HG02938 (cell line): Measurements from ENCODE around the gene AUH.

Source experiments
- ATAC-seq: cut with Tn5 transposase; IDR thresholded peaks from one replicate; pipeline ENCODE4 v1.9.1; 2021; ENCODE audit warnings: mild to moderate bottlenecking, moderate library complexity; ENCODE audit not compliant: unreplicated experiment

AUH gene

DNA sequence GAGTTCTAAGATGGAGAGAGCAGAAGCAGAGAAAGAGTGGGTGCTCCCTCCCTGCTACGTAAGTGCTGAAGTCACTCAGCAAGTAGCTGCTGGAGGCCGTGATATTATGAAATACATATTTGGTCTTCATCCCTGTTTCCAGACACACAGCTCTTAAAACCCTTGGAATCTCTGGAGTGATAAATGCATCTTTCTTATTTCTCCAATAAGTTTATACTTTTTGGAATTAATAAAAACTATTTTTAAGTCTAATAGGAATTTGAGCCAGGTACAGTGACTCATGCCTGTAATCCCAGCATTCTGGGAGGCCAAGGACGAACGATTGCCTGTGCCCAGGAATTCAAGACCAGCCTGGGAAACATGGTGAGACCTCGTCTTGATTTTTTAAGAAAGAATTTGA lies 60.6 kb downstream of the AUH start:
- no peak for ATAC-seq

DNA sequence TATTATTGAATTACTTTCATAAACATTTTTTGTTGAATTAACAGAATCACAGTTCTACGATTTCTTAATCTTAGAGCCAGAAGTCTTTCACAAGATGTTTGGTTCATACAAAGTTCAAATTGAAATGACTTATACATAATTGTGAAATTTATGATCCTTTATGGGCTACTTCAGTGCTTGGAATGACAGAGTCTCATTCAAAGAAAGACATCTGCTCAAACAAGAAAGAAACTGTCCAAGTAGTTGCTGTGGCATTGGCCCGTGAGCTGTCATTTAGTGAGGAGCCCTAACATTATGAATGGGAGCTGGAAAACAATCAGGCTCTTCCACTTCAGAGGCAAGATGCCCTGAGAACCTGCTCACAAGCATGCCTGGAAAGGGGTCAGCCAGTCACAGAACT lies 63.4 kb downstream of the AUH start:
- ATAC-seq, result no peak

DNA sequence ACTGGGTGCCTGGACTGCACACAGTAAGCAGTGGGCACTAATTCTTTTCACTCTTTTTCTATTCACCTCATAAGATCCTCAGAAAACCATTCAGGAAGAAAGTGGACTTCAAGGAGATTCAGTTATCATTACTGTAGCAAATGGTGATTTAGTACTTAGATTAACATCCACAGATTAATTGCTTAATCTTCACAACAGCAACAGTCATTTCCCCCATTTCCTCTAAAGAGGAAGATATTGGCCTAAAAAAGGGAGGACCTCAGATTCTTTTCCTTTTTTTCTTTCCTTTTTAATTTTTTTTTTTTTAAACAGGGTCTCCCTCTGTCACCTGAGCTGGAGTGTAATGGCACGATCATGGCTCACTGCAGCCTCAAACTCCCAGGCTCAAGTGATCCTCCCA lies 64.4 kb downstream of the AUH start:
- ATAC-seq, result no peak

DNA sequence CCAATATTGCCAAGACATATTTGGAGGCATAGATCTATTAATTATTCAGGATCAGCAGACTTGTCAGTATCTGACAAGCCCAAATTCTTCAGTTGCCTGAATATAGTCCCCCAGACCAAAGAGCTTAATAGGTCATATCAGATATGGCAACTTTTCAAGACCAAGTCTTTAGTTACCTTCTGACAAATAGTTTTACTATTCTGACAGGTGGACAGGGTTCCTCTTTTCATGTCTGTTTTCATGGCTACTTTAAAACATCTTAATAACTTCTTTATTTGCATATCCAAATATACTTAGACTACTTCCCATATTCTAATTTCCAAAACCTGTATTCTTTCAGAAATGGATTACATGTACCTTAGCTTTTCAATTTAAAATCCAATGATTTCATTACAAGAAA lies 65.4 kb downstream of the AUH start:
- ATAC-seq, result no peak

DNA sequence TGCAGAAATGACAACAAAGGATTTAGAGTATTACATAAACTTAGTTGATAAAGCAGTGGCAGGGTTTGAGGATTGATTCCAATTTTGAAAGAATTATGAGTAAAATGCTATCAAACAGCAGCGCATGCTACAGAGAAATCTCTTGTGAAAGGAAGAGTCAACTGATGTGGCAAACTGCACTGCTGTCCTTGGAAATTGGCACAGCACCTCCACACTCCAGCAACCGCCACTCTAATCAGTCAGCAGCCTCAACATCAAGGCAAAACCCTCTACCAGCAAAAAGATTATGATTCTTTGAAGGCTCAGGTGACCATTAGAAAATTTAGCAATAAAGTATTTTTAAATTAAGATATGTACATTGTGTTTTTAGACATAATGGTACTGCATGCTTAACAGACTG lies 66.4 kb downstream of the AUH start:
- no peak for ATAC-seq

DNA sequence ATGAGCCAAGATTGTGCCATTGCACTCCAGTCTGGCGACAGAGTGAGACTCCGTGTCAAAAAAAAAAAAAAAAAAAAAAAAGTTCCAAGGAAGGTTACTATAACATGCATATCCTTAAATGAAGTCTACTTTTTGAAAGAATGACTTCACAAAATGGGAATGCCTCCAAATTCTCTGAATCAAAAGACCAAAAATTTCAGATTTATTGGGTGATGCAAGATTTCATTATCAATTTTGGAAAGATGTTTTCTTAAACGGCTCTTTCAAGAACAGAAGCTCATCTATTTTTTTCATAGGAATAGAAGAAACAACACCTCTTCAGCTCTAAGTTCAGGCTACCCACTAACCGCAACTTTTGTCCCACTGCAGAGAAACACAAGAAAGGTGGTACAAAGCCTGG lies 69.9 kb downstream of the AUH start:
- no peak for ATAC-seq

DNA sequence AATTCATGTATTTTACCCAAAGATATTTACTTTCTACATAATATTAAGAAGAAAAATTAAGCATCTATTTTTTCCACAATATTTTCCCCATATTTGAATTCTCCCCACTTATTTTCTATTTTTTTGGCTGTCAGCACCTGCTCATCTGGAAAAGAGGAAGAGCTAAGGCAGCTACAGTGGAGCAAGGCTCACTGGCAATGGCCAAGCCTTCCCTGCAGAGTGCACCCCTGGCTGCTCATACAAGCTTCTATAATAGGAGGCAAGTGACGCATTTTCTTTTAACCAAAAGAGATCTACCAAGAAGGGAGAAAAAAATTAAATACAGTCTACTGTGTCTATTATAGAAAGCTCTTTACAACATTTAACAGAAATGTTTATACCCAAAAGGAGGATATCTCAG lies 72.5 kb downstream of the AUH start:
- ATAC-seq, result no peak

DNA sequence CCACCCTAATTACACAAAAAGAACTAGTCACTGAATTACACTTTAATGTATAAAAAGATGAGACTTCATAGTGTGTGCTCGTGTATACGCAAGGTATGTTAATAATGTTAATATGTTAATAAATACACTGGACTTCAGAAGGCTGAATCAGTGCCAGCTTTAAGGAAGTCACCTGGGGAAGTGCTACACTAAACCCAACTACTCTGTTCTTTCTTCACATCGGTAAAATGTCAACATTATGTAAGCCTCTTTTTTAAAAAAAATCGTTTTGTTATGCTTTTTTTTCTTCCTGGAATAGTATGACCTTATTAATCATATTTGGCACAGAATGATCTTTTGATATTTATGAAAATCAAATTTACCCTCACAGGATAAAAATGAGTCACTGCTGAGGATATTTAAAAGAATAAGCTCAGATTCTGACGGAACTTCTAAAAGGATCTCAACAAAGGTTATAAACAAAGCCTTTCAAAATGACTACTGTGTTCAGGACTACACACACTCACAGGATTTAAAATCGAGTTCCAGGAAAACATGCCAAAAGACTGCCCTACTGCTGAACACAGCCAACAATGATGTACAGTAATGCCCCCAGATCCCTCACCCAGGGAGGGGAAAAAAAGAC lies 75.9 kb downstream of the AUH start:
- ATAC-seq, result no peak

DNA sequence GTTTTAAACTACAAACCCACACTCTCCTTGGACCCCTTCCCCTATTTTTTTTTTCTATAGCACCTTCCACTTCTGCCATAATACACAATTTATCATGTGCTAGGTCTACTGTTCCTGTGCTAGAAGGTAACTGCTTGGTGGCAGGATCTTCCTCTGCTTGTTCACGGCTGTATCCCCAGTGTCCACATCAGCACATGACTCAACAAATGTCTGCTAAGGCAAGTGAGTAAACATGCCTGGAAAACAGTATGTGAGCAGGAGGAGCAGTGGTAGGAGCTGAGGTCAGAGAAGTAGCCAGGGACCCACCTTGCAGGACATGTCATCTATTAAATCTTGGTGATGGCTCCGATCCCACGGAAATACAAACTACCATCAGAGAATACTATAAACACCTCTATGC lies 79.4 kb downstream of the AUH start:
- no peak for ATAC-seq

DNA sequence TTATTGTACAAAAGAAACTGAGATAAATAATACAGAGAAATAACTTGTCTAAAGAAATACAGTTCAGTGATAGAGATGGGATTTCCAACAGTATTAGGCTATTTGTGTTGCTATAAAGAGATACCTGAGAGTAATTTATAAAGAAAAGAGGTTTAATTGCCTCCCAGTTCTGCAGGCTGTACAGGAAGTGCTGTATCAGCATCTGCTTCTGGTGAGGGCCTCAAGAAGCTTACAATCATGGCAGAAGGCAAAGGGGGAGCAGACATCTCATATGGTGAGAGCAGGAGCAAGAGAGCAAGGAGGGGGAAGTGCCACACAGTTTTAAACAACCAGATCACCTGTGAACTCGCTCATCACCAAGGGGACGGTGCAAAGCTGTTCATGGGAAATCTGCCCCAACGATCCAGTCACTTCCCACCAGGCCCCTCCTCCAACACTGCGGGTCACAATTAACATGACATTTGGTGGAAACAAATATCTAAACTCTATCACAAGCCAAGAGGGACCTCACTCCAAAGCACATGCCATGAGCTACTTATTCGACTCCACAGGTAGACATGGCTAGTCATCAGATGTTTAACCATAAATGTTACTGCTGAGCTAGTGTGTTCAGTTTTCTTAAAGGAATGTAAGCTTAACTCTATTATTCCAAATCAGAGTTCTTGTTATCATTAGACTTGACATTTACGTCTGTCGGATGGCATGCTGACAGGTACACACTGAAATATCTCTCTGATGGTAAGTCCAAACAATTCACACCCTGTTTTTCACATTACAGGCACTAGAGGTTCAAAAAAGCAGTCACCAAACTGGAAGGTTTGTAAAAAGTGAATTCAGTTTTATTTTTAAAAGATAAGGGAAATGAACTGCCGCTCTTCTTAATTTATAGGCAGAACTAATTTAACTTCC lies 82.2 kb downstream of the AUH start:
- no peak for ATAC-seq

DNA sequence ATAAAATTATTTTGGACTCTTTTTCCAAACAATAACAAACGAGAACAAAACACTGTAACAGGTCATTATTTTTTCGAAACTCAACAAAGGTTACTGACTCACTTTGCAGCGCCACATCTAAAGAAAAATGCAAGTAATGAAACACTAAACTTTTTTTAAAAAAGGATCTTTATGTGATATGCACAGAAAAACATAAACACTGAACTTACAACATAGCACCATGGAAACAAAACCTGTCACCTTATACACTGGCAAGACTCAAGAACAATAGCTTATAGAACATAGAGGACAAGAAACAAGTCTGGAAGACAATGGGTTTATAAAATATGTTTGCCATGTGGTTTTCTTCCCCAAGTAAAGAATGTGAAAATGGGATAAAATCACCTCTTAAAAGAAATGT lies 85.2 kb downstream of the AUH start:
- no peak for ATAC-seq

DNA sequence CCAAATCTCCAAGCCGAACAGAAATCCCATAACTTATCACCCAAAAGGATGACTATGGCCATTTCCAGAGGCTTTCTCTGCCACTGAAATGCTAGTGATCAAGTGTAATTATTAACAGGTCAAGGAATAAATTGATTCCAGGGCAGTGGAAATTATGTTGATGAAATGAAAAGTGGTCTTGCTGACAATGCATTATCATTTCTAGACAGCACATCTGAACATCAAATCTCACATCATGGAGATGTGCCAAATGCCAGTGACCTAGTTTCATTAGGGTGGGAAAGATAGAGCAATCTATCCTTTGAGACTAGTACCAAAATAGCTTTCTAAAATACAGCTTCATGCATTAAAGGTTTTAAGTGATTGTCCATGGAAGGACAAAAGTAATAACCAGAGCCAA lies 86.1 kb downstream of the AUH start:
- ATAC-seq, result no peak

DNA sequence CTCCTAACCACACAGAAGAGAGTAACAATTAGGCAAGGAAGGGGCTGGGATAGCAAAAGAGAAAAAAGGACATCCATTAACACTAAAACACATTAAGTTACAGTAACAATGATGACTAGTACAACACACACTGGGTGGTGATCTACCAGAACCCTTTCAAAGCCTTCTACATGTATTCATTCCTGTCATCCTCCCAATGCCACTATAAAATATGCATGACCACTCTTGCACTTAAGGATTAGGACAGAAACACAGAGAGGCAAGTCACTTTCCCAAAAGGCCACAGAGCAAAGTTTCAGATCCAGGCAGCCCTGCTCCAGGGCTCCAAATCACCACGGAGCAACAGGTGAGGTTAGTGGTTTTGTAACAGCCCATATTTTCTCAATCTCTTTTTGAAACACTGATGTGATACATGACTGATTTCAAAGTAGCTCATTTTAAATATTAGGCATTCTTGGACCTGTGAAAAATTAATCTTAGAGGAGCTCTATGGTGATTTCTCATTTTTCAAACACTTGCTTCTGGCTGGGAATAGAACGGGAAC lies 86.7 kb downstream of the AUH start:
- ATAC-seq, result no peak

DNA sequence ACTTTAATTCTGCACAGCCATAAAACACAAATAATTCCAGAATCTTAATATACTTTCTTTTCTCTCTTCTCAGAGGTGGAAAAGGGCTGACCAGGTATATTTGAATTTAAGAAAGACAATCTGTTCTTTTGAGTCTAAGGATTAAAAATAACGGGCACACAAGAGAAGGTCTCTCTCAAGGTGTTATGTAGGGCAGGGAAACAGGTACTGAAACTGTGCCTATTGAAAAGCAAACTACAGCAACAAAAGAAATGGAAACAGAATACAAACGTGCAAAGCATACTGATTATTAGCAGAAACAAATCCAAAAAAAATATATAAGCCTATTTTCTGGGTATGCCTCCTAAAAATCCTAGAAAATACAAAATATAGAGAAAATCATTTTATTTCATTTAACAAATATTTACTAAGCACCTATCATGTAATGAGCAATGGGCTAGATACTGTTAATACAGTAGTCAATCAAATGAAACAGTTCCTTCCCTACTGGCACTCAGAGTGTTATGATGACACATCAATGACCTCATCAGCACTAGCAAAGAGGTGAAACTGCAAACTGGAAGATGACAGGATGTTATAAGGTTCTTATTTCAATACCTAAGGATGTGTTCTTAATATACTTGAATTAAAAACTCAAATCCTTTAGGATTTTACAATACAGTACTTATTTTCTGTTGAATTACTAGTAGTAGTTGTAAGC lies 87.7 kb downstream of the AUH start:
- peak; percentile 56 for ATAC-seq

DNA sequence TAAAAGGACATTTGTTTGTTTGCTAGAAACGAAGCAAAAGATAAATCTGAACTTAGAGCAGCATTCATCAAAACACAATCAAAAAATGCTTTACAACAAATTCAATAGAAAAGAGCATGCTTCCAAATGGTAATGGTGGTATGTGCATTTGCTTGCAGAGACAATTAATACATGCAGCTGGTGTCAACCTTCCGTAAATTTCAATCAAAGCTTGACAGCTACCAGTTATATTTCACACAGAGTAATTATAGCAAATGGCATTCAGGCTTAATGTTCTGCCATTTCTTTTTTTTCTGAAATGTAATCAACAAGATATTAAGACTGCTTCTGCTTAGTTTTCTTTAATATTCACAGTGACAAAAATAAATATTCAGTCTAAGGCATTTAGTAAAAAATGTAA lies 90.6 kb downstream of the AUH start:
- no peak for ATAC-seq

DNA sequence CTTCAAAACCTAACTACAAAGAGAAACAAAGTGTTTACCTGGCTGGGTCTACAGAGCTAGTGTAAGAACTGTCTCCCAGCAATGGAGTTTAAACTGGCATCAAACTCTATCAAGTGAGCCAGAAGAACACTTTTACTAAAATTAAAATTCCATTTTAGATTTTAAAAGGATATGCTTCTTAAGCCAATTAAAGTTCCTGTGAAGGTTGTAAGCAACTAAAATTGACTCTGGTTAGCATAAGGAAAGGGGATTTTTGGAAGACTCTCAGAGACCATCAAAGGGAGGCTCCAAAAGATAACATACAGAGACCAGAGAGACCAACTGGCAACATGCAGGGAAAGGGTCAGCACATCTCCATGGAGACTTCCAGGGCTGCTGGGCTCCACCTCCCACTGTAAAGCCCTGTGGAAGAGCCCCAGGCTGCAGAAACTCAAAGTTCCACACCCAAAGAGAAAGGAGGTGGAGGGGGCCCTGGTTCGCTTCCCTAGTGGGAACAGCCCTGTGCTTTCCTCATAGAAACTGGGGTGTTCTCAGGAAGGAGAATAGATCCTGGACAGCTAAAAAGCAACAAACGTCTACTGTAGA lies 91.7 kb downstream of the AUH start:
- no peak for ATAC-seq

DNA sequence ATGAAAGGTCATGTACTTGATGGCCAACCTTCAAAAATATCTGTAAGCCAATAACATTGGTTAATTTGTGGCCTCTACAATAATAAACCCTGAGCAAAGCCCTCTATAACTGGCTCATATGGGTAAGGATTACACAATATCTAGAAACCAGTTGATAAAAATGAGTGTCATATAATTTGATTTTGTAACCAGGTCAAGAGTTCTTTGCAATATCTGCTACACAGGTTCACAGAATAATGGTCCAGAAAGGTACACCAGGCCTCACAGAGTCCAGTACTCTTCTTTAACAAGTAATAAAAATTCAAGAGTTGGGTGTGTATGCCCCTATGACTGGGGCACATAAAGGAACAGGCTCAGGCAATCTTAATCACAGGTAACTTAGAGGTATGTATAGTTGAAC lies 95.3 kb downstream of the AUH start:
- no peak for ATAC-seq

DNA sequence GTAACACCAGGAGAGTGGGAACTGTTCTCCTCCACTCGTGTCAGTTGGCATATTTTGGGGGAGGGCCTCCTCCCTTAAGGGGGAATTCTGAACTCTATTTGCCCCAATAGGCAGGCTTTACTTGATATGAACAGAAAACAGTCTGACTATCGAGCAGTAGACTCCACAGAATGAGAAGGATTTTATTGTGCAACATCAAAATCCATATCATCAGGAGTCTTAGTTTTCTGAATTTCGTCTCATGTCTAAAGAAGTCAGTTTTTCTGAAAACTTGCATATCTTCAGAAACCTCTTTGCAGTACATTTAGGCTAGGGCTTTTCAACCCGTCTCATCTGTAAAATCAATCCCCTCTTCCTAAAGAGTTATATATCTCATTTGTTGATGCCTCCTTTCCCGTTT lies 96.2 kb downstream of the AUH start:
- no peak for ATAC-seq

DNA sequence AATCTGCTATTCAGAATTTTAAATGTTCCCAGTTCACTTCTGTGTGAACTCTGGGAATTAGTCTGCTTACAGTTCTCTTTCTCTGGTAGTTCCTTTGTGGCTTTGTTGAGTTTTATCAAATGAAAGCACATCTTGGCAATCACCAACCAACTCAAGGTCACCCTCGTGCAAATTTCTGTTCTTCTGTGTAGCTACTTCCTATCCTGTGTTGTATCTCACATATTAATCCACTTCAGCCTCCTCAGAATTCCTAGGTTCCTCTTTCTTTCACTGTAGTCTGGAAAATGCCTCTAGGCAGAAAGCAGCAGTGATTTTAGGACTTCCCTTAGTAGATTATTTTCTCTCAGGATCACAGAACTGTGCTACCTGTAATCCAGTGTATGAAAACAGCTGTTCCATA lies 100.3 kb downstream of the AUH start:
- no peak for ATAC-seq

DNA sequence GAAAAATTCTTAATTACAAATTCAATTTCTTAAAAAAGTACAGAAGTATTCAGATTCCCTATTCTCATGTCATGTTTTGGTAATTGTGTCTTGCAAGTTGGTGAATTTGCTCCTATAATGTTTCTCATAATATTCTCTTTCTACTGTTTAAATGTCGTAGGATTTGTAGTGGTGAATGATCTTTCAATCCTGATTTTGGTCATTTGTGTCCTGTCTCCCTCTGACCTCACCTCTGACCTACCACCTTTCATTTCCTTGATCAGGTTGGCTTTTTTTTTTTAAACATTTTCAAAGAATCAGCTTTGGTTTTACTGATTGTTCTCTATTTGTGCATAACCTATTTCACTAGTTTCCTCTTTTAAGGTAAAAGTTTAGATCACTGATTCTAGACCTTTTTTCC lies 102.6 kb downstream of the AUH start:
- ATAC-seq, result no peak

DNA sequence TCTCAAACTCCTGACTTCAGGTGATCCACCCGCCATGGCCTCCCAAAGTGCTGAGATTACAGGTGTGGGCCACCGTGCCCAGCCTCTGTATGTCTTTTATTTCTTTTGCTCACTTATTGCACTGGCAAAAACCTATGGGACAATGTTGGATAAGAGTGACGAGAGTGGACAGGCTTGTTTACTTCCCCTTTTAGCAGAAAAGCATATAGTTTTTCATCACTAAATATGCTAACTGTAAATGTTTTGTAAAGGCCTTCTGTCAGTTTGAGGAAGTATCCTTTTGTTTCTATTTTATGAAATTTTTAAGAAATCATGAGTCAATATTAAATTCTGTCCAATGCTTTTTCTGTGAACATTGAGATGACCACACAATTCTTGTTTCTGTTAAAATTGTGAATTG lies 103.3 kb downstream of the AUH start:
- ATAC-seq, result no peak
